HG02763 (cell line): ENCODE measurements around the gene TIPARP.
A peak's percentile ranks its signal among the peaks of the same experiment; 100 is the strongest.

ENCODE experiments used
- ATAC-seq: cut with Tn5 transposase; IDR thresholded peaks from one replicate; pipeline ENCODE4 v1.9.1; 2021; ENCODE audit warnings: mild to moderate bottlenecking, moderate library complexity; ENCODE audit not compliant: unreplicated experiment

TIPARP gene

DNA sequence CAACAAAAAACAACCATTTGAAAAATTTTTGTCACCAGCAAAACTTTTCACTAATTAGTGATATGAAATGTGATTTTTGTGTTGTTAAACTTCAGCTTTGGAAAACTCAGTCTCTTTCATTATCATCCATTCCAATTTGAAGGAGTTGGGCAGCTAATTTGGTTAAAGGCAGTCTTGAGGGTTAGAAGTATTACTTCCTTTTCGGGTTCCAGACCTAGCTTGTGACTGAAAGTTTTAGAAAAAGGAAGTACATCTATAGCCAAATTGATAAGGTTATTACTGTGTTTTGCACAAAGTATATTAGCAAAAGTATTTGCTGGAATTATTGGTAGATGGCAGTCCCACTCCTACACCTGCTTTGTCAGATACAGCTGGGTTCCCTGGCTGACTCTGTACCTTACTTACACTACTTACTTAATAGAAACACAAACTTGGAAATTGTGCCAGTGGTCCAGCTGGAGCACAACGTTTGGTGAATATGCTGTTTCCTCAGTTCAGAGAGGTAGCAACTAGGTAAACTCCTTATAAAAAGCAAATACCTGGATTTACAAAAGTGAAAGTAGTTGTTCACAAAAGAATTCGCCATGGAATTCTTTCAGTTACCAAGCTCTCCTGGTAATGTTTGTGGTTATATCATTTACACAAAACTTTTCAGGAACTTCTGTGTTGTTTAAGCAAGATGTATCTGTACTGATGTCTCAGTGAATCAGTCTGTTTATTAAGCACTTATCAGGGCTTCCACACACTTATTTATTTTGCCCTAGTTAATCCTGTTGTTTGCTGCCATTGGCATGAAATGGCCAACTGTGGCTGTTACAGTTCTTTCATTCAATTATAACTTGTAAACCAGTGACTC is 31.6 kb downstream of the TIPARP start:
- ATAC-seq = peak; percentile 73

DNA sequence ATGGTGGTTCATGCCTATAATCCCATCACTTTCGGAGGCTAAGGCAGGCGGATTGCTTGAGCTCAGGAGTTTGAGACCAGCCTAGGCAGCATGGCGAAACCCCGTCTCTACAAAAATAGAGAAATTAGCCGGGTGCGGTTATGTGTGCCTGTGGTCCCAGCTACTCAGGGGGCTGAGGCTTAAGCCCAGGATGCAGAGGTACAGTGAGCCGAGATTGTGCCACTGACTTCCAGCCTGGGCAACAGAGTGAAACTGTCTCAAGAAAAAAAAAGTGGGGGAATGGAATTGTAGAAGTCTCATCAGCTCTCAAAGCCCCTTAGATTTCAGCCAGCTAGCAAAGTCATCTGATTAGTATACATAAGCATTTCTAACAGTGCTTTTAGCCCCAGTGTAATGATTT is 33.2 kb downstream of the TIPARP start:
- ATAC-seq = no peak

DNA sequence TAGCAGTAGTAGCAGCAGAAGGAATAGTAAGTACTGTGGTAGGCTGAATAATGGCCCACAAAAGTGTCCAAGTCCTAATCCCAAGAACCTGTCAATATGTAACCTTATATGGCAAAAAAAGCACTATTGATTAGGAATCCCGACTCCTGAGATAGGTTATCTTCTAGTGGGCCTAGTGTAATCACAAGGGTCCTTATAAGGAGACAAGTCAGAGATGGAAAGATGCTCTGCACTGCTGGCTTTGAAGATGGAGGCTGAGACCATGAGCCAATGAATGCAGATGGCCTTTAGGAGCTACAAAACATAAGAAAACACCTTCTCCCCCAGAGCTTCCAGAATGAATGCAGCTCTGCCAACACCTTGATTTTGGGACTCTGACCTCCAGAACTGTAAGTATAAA is 36.0 kb downstream of the TIPARP start:
- no peak for ATAC-seq

GRCh38 chr3:156711113-156711512 is 36.7 kb downstream of the TIPARP start:
- ATAC-seq = no peak

GRCh38 chr3:156711944-156712343 is 37.6 kb downstream of the TIPARP start:
- peak; percentile 65 for ATAC-seq

DNA sequence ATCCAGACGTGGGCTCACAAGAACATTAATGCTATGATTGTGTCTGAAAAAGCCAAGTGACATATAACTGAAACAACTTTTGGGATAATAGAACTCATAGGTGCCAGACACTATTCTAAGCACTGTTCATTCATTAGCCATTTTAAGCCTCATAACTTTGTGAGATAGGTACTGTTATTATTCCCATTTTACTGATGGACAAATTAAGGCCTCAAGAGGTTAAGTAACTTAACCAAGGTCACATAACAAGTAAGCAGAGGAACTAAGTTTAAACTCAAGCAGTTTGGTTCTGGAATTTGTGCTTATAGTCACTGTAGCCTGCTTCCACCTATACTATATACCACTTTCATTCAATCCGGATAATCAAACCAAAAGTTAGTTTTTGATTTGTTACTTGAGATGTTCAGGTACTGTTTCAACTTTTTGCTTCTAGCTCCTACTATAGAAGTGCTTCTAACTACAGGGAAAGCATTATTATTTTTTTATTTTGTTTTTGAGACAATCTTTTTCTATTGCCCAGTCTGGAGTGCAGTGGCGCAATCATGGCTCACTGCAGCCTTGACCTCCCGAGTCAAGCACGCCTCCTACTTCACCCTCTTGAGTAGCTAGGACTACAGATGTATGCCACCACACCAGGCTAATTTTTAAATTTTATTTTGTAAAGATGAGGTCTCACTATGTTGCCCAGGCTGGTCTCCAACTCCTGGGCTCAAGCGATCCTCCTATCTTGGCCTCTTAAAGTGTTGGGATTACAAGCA is 41.9 kb downstream of the TIPARP start:
- ATAC-seq = no peak

DNA sequence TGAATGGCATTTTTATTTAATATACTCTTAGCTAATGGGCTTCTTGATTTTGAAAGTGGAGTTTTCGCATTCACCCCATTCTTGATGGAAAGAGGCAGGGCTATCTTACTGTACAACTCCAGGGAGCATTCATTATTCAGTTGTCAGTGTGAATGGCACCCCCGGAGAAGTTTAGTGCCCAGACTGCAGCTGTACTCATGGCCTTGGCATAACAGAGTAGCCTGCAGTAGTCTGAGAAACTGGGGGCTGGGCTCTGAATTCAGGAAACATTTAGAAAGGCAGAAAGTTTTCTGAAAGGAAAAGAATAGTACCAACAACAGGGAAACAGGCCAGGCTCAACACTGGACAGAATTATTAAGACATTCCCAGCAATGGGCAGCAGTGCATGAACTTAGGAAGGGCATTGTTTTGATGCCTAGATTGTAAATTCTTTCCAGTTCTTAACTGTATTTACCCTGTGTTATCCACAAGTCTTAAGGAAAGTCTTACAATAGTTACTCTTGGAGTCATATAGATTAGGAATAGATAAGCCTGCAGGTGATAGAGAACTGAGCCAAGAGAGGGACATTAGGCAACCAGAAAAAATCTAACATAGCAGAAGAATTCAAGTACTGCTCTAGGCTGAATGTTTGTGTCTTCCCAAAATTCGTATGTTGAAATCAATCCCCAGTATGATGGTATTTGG is 44.4 kb downstream of the TIPARP start:
- no peak for ATAC-seq

DNA sequence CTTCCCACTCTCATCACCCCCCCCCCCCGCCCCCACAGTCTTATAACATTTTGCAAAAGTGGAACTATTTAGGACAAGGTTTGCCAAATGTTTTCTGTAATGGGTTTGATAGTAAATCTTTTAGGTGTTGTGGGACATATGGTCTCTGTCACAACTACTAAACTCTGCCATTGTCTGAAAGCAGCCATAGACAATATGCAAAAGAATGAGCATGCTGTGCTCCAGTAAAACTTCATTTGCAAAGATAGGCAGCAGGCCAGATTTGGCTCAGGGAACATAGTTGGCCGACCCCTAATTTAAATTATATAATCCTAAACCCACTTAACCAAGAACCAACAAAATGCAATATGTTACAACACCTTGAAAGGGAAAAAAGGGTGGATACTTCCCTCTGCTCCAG is 46.4 kb downstream of the TIPARP start:
- no peak for ATAC-seq

GRCh38 chr3:156721687-156722618 is 47.6 kb downstream of the TIPARP start:
- ATAC-seq = no peak

DNA sequence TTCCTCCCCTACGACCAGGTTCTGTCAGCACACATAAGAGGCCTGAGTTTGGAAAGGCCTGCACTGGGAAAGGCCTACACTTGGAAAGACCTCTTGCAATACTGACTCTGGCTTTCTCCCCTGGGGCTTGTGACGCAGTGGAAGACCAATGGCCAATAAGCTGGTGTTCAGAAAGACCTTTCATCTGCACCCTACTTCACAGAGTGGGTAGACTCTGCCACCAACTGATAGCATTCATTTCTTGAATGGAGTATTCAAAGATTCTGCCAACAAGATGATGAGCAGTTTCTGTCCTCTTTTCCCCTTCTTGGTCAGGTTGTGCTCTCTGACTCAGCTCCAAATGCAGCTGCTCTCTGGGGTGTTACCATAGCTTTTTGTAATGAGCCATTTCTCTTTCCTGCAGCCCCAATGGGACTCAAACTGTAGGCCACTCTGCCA is 48.8 kb downstream of the TIPARP start:
- no peak for ATAC-seq

GRCh38 chr3:156725682-156726081 is 51.3 kb downstream of the TIPARP start:
- no peak for ATAC-seq

DNA sequence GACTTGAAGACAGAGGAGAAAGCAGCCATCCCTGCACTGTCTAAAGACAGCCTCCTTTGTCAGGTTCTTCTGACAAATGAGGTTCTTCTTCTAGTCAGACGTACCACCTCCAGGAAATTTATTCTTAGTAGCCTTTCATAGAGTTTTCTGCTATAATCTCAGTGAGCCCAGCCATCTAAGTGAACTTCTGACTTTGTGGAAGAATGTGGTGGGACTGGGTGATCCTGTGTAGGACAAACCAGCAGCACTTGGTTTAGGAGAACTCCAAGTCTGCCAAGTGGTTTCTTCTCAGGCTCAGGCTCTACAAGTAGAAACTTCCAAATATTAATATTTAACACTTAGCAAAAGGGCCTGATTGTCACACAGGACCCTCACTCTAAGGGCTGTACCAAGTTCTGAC is 52.1 kb downstream of the TIPARP start:
- ATAC-seq = no peak

GRCh38 chr3:156727519-156728205 is 53.3 kb downstream of the TIPARP start:
- peak; percentile 75 for ATAC-seq

DNA sequence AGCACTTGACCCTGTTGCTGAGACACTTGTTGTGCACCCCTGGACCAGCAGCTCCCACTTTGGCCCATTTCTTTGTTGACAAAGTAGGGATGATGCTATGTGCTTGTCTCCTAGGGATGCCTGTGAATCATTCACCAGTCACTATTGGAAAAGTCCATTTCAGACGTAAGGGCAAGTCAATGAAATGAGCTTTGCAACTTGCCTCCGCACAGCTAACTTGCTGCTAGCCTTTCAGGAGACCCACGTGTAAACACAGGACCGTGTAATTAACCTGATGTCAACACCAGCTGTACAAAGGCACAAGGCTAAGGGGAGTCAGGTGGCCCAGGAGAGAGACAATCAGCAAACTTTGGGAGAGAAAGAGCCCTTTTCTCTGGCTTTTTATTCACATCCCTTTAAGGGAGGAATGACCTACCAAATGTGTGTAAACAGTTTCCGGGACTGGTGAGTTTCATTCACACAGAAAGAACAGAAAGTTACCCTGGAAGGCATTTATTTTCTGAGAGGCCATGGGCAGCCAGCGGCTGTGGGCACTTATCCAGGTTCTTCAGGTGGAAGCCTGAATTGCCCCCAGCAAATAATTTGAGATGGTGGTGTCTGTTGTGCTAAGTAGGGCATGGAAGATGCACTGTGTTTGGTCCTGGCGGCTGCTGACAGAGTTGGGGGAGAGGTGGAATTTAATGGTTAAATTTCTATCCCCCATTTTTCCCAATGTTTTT is 54.0 kb downstream of the TIPARP start:
- ATAC-seq = peak; percentile 8

GRCh38 chr3:156729460-156730179 is 55.2 kb downstream of the TIPARP start:
- ATAC-seq = no peak

DNA sequence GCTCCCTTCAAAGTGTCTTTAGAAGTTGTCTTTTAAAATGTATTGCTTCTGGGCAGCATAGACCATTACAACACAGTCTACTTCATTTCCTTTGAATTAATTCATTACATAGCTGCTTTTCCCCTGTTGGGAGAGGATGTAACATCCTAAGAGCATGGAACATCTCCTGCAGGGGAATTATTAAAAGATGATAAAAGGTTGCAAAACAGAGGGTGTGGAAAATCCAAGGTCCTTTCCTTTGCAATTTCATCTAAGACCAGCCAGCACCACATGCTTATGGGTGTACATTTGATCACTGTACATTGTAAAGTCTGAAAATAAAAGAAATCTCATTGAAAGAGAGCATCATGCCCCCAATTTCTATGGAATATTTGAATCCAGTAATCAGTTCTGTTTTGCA is 57.4 kb downstream of the TIPARP start:
- no peak for ATAC-seq

DNA sequence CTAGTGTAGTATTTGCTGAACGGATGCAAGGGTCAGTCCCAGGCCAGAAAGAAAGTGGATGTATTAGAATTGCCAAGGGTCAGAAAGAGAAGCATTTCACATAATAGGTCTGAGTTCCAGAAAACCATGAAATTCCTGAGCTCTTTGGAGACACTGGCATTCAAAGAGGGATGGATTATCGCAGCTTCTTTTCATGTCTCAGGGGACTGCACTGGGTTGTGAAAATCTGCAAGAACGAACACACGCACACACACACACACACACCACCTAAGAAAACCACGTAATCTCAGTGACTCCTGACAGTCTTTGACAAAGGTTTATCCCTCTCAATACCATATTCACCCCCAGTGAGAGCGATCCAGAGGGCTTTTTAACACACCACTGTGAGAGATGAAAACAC is 57.9 kb downstream of the TIPARP start:
- no peak for ATAC-seq

GRCh38 chr3:156732715-156733421 is 58.5 kb downstream of the TIPARP start:
- ATAC-seq = no peak
